H1 (cell line): ENCODE data around the gene DEK. TPM values are rescaled to one million over a fixed set of nuclear protein-coding genes. Genes with fewer than 3 reads are reported as not detected.

ENCODE experiments used
- CTCF ChIA-PET: fragments of 300-600 bp; sonication (Branson Sonifier 250); formaldehyde crosslinking; loops from one replicate; lab custom pipeline; 2021; ENCODE audit not compliant: partially characterized antibody; lab: Charles Lee
- POLR2A ChIA-PET: fragments of 300-600 bp; sonication (Branson Sonifier 250); formaldehyde crosslinking; loops from one replicate; lab custom pipeline; 2021; ENCODE audit warnings: inconsistent platforms; ENCODE audit not compliant: partially characterized antibody; lab: Charles Lee
- DNase-seq, 2 experiments: peaks; one replicate each; pipeline versions ENCODE4 v3.0.0 to v3.0.0-alpha.2; 2010 to 2022; ENCODE audit warnings: low spot score in 2 of 2, low read depth in 1 of 2, mixed read lengths in 1 of 2
- FAIRE-seq: peaks from 2 replicates; lab custom pipeline; 2011; peaks lifted over from hg19 to GRCh38; lab: Jason Lieb, UNC
- H2AFZ ChIP-seq: 2 replicates; pipeline ENCODE4 v1.8.1; 2012; ENCODE audit warnings: low read length, inconsistent platforms
- H2AK5ac ChIP-seq: 2 replicates; pipeline ENCODE4 v1.6.1; 2013; ENCODE audit warnings: low read depth, low read length
- H2BK120ac ChIP-seq: replicated peaks from 2 replicates; pipeline ENCODE3; 2013; ENCODE audit warnings: low read depth, low read length, inconsistent platforms
- H2BK12ac ChIP-seq: 2 replicates; pipeline ENCODE4 v1.6.1; 2013; ENCODE audit warnings: low read depth, low read length
- H2BK15ac ChIP-seq: 2 replicates; pipeline ENCODE4 v1.6.1; 2013; ENCODE audit warnings: low read length
- H2BK20ac ChIP-seq: 2 replicates; pipeline ENCODE4 v1.6.1; 2013; ENCODE audit warnings: low read length
- H2BK5ac ChIP-seq: 2 replicates; pipeline ENCODE4 v1.6.1; 2013; ENCODE audit warnings: low read depth, low read length
- H3K14ac ChIP-seq: 2 replicates; pipeline ENCODE4 v1.6.1; 2013; ENCODE audit warnings: inconsistent platforms; ENCODE audit not compliant: insufficient read length
- H3K18ac ChIP-seq: 2 replicates; pipeline ENCODE4 v1.6.1; 2013; ENCODE audit warnings: low read length; ENCODE audit errors: extremely low read depth
- H3K23ac ChIP-seq: 2 replicates; pipeline ENCODE4 v1.6.1; 2013; ENCODE audit warnings: inconsistent platforms; ENCODE audit not compliant: insufficient read length
- H3K23me2 ChIP-seq: 2 replicates; pipeline ENCODE4 v1.6.1; 2013; ENCODE audit warnings: low read depth, low read length
- H3K27ac ChIP-seq: 2 replicates; pipeline ENCODE4 v1.6.1; 2011; ENCODE audit warnings: low read depth, low read length, inconsistent platforms
- H3K27me3 ChIP-seq, 4 experiments: replicated peaks in 1 of 4; 1 replicate in 1 of 4; 2 replicates in 3 of 4; pipeline versions ENCODE4 v1.6.1 to v1.8.1; 2011 to 2013; ENCODE audit warnings: low read length in 3 of 4, mild to moderate bottlenecking in 3 of 4, inconsistent platforms in 2 of 4, mixed read lengths in 2 of 4, moderate library complexity in 1 of 4; ENCODE audit not compliant: control insufficient read depth in 3 of 4, insufficient read depth in 3 of 4; ENCODE audit errors: extremely low read depth in 1 of 4
- H3K36me3 ChIP-seq, 4 experiments: 2 replicates each; pipeline versions ENCODE4 v1.6.1 to v1.8.1; 2011 to 2013; ENCODE audit warnings: mild to moderate bottlenecking in 4 of 4, low read length in 3 of 4, moderate library complexity in 2 of 4, control low read depth in 1 of 4, inconsistent platforms in 1 of 4; ENCODE audit not compliant: insufficient read depth in 4 of 4, control insufficient read depth in 2 of 4
- H3K4ac ChIP-seq: replicated peaks from 2 replicates; pipeline ENCODE3; 2013; ENCODE audit warnings: low read length, low read depth, mixed read lengths, inconsistent platforms; ENCODE audit not compliant: insufficient read length
- H3K4me1 ChIP-seq, 4 experiments: replicated peaks in 1 of 4; 1 replicate in 1 of 4; 2 replicates in 3 of 4; pipeline versions ENCODE4 v1.6.1 to v1.8.1; 2011 to 2013; ENCODE audit warnings: low read length in 3 of 4, inconsistent platforms in 2 of 4, mixed read lengths in 1 of 4; ENCODE audit not compliant: insufficient read depth in 4 of 4, control insufficient read depth in 3 of 4
- H3K4me2 ChIP-seq, 2 experiments: 2 replicates each; pipeline versions ENCODE4 v1.6.1 to v1.8.1; 2011 to 2013; ENCODE audit warnings: low read depth in 2 of 2, low read length in 2 of 2, control low read depth in 1 of 2, inconsistent platforms in 1 of 2, mild to moderate bottlenecking in 1 of 2; ENCODE audit not compliant: insufficient read depth in 1 of 2
- H3K4me3 ChIP-seq, 4 experiments: fragments of 200-600, 300-600 bp in 1 of 4; sonication (generic), shearing (Covaris generic), sonication (Bioruptor Twin) in 1 of 4; 2 replicates each; pipeline versions ENCODE4 v1.5.1 to v1.8.1; 2011 to 2016; ENCODE audit warnings: low read length in 4 of 4, low read depth in 3 of 4, control low read depth in 2 of 4, inconsistent platforms in 2 of 4, mild to moderate bottlenecking in 2 of 4, mixed read lengths in 1 of 4, moderate library complexity in 1 of 4; ENCODE audit not compliant: insufficient read depth in 2 of 4; ENCODE audit errors: extremely low read depth in 1 of 4
- H3K56ac ChIP-seq: replicated peaks from 2 replicates; pipeline ENCODE3; 2013; ENCODE audit warnings: low read depth, mild to moderate bottlenecking, mixed read lengths, low read length, inconsistent platforms; ENCODE audit not compliant: insufficient read length
- H3K79me1 ChIP-seq: 2 replicates; pipeline ENCODE4 v1.6.1; 2013; ENCODE audit warnings: low read depth, low read length, control low read depth
- H3K79me2 ChIP-seq, 2 experiments: 2 replicates each; pipeline versions ENCODE4 v1.6.1 to v1.8.1; 2012 to 2013; ENCODE audit warnings: low read length in 2 of 2, mild to moderate bottlenecking in 2 of 2, inconsistent platforms in 1 of 2; ENCODE audit not compliant: insufficient read depth in 2 of 2, control insufficient read depth in 1 of 2
- H3K9ac ChIP-seq, 4 experiments: replicated peaks in 1 of 4; 1 replicate in 1 of 4; 2 replicates in 3 of 4; pipeline versions ENCODE4 v1.6.1 to v1.8.1; 2011 to 2013; ENCODE audit warnings: low read depth in 3 of 4, low read length in 3 of 4, control low read depth in 2 of 4, mild to moderate bottlenecking in 2 of 4, moderate library complexity in 2 of 4, inconsistent platforms in 1 of 4; ENCODE audit errors: extremely low read depth in 1 of 4
- H3K9me3 ChIP-seq, 2 experiments: 2 replicates each; pipeline versions ENCODE4 v1.6.1 to v1.8.1; 2012 to 2013; ENCODE audit warnings: mild to moderate bottlenecking in 2 of 2, moderate library complexity in 2 of 2, control low read depth in 1 of 2, inconsistent platforms in 1 of 2, low read depth in 1 of 2, low read length in 1 of 2, mixed read lengths in 1 of 2; ENCODE audit not compliant: insufficient read depth in 2 of 2
- H4K20me1 ChIP-seq, 2 experiments: replicated peaks in 1 of 2; 2 replicates each; pipeline versions ENCODE3 to v1.8.1; 2011 to 2013; ENCODE audit warnings: inconsistent platforms in 2 of 2, low read length in 2 of 2, mild to moderate bottlenecking in 1 of 2; ENCODE audit not compliant: insufficient read depth in 2 of 2, control insufficient read depth in 1 of 2
- H4K5ac ChIP-seq: 2 replicates; pipeline ENCODE4 v1.6.1; 2013; ENCODE audit warnings: low read length, low read depth, mixed read lengths, inconsistent platforms; ENCODE audit not compliant: insufficient read length
- H4K8ac ChIP-seq: 2 replicates; pipeline ENCODE4 v1.8.0; 2013; ENCODE audit warnings: mild to moderate bottlenecking, moderate library complexity, low read length, inconsistent platforms; ENCODE audit not compliant: insufficient read depth; ENCODE audit errors: extremely low read depth
- H4K91ac ChIP-seq: replicated peaks from 2 replicates; pipeline ENCODE3; 2013; ENCODE audit warnings: low read length, mixed read lengths, inconsistent platforms; ENCODE audit not compliant: insufficient read length
- CBX5 ChIP-seq: fragments of 300-800, 300-1000 bp; sonication (generic); IDR thresholded peaks from 2 replicates; pipeline ENCODE4 v1.7.1; 2016; ENCODE audit warnings: antibody characterized with exemption, low read length, low read depth
- HDAC6 ChIP-seq: IDR thresholded peaks from one replicate; pipeline ENCODE4 v1.7.1; 2012; ENCODE audit warnings: low read depth, mild to moderate bottlenecking, inconsistent platforms, low read length, moderate library complexity
- NRF1 ChIP-seq: IDR thresholded peaks from 2 replicates; pipeline ENCODE4 v1.6.1; 2011; ENCODE audit warnings: mild to moderate bottlenecking, low read depth, low read length, improper control_type of control experiment
- SIRT6 ChIP-seq: IDR thresholded peaks from one replicate; pipeline ENCODE4 v1.7.1; 2012; ENCODE audit warnings: low read length, inconsistent platforms
- WGBS, 2 experiments: shearing (Covaris generic) in 1 of 2; methylation state at CpG; one replicate each; pipeline versions ENCODE4 v1.1.6 to v1.1.7; 2013 to 2015; ENCODE audit warnings: low lambda C conversion rate in 2 of 2, mixed read lengths in 2 of 2, inconsistent platforms in 1 of 2, low coverage in 1 of 2, missing lambda C conversion rate in 1 of 2; ENCODE audit not compliant: insufficient replicate concordance in 2 of 2, insufficient coverage in 1 of 2, insufficient read length in 1 of 2; ENCODE audit errors: extremely low coverage in 1 of 2, missing lambda C conversion rate in 1 of 2; 5-methylcytosine and 5-hydroxymethylcytosine counted together
- polyA plus RNA-seq, 7 experiments: library from polyadenylated mRNA; depleted of rRNA in 3 of 7; stranded (reverse) in 5 of 7; unstranded in 2 of 7; fragments of >200 nt in 5 of 7; fragments of 200-250 nt in 2 of 7; gene quantifications; 1 replicate in 5 of 7; 2 replicates in 1 of 7; 4 replicates in 1 of 7; pipeline versions ENCODE4 v1.2.1 to v1.2.3, GENCODE V29; 2011 to 2013; ENCODE audit warnings: missing spikeins in 2 of 7, mixed read lengths in 2 of 7
- total RNA-seq: library from RNA; stranded (reverse); fragmentation: NEBNext Ultra II Directional; extraction: Animal tissue kit (Norgen Biotek cat#: 25700); gene quantifications from 2 replicates; pipeline ENCODE4 v1.2.1, GENCODE V29; 2021
- TF ChIP-seq, protein P1 (sequence below): IDR thresholded peaks from 2 replicates; pipeline ENCODE4 v1.6.1; 2012; ENCODE audit warnings: inconsistent platforms

The DEK gene
- total and polyA plus RNA-seq, 2 of the 8 experiments (the other 6 are each of a cell fraction or from before 2014, with no cell fraction given) = 40.0 to 228 TPM

DNA sequence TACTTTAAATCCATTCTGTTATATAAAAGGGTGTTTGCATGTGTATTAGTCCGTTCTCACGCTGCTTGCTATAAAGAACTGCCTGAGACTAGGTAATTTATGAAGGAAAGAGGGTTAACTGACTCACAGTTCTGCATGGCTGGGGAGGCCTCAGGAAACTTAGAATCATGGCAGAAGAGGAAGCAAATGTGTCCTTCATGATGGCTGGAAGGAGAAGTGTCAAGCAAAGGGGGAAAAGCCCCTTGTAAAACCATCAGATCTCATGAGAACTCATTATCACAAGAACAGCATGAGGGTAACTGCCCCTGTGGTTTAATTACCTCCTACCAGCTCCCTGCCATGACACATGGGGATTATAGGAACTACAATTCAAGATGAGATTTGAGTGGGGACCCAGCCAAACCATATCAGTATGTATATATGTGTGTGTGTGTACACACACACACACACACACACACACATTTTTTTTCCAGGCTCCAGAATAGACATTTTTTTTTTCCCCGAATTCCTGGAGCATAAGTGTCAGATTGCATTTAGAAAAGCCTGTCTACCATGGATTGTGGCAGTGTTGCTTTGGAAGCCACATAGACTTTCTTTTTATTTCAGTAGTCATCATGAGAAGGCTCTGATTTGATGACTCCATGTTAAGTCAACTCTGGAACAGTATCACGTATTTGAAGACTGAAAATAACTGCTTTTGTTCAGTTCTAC lies 77.6 kb downstream of the DEK start:
- Histone ChIP-seq H2BK120ac (no peak overlapping the region), H4K8ac (no peak overlapping the region), H3K4ac (no peak overlapping the region), H4K5ac (no peak overlapping the region), H3K56ac (no peak overlapping the region), H3K79me1 (no peaks in the 10 kb centered on the region), H3K4me2 (peak overlapping the region; percentile 22 to 48; a peak in 2 of 4 replicates), H3K9me3 (no peaks in the 10 kb centered on the region), H3K27ac (no peak overlapping the region; the same call in 1 of the 2 replicates), H2BK20ac (peak overlapping the region; percentile 37; the same call in 1 of the 2 replicates), H4K20me1 (no peaks in the 10 kb centered on the region), H3K4me3 (peak overlapping the region in 1 of 4 experiments; percentile 10; a peak in 1 of 8 replicates), H2AFZ (no peak overlapping the region), H2BK15ac (no peak overlapping the region), H3K9ac (no peak overlapping the region), H3K23ac (no peak overlapping the region), H3K14ac (no peak overlapping the region), H2AK5ac (no peak overlapping the region), H2BK5ac (no peak overlapping the region; the same call in 1 of the 2 replicates), H3K27me3 (no peaks in the 10 kb centered on the region), H3K79me2 (no peaks in the 10 kb centered on the region), H3K4me1 (peaks cover 4 to 12% (median 10%) of the 10 kb centered on the region in 4 experiments), H4K91ac (no peak overlapping the region), H3K18ac (no peak overlapping the region), H3K23me2 (no peaks in the 10 kb centered on the region), H3K36me3 (peaks cover 0 to 3% (median 0%) of the 10 kb centered on the region in 4 experiments; a peak in 1 of 8 replicates), H2BK12ac (no peak overlapping the region)
- TF ChIP-seq, protein P1, sequence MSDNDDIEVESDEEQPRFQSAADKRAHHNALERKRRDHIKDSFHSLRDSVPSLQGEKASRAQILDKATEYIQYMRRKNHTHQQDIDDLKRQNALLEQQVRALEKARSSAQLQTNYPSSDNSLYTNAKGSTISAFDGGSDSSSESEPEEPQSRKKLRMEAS = no peak
- TF ChIP-seq HDAC6 (no peak), CBX5 (no peak), NRF1 (no peak), SIRT6 (no peak)
- FAIRE-seq (no peak), DNase-seq (no peak)
- POLR2A ChIA-PET = interaction anchor here (0.7 to 1.4 kb wide), 4 partner anchors 55 to 1896 kb away, joined by 3 to 5 read pairs (median 3); partner anchors contain the start of genes DEK and NHLRC1
- CTCF ChIA-PET = interaction anchor here (0.7 to 1.4 kb wide), 3 partner anchors 24 to 125 kb away, joined by 3 to 5 read pairs (median 3); no protein-coding TSS in a partner anchor
- WGBS, 2 experiments = 75% methylated on average over 4 of the region's 4 CpGs; no CpG with 5 or more reads in 1 of the 2 experiments
